ENCODE measurements around the gene PNLIP. TPM values are rescaled to one million over a fixed set of nuclear protein-coding genes. Genes with fewer than 3 reads are reported as not detected.

PNLIP gene
- total and polyA plus RNA-seq, 9 of the 15 experiments (the other 6 are each of a cell fraction or from before 2014, with no cell fraction given) = 0.69 TPM; not detected in 8

- WGBS (ENCODE audit: insufficient coverage, low coverage, missing lambda C conversion rate) = 0% methylated on average over 3 of the region's 3 CpGs
- H3K4me2 ChIP-seq (ENCODE audit: insufficient read depth, low read length) = no peak overlapping the region
- H4K20me1 ChIP-seq (replicated peaks; ENCODE audit: control insufficient read depth, insufficient read depth, low read length) = no peaks in the 10 kb centered on the region
- no peaks in the 10 kb centered on the region for H3K36me3 ChIP-seq (ENCODE audit: control insufficient read depth, insufficient read depth, low read length)
- in situ Hi-C loops (cut with MboI) = no loop called here
- H3K27me3 ChIP-seq (ENCODE audit: control insufficient read depth in 2 of 2, insufficient read depth in 2 of 2, low read length in 2 of 2) = no peaks in the 10 kb centered on the region
- CTCF ChIA-PET (ENCODE audit: low intra/inter-chr PET ratio) = no interaction called here
- H3K4me3 ChIP-seq = no peak overlapping the region
- no peak for FAIRE-seq
- intact Hi-C loops (cut with micrococcal nuclease) = no loop called here
- H2AFZ ChIP-seq (ENCODE audit: low read depth, low read length) = no peak overlapping the region
- no TSS peak for BruUV-seq (replicated peaks)
- H3K9me1 ChIP-seq (ENCODE audit: control insufficient read depth, insufficient read depth, low read length) = no peaks in the 10 kb centered on the region
- no peaks in the 10 kb centered on the region for H3K4me1 ChIP-seq (replicated peaks in 1 of 2; ENCODE audit: control insufficient read depth in 2 of 2, insufficient read depth in 2 of 2, low read length in 2 of 2)
- no peak for DNase-seq (ENCODE audit: extremely low read depth in 1 of 4, low spot score in 3 of 4)
- ATAC-seq = no peak
- no peak overlapping the region for H3K27ac ChIP-seq (ENCODE audit: extremely low read depth, low read depth, low read length)
- H3K79me2 ChIP-seq (ENCODE audit: control insufficient read depth, insufficient read depth, low read length) = no peaks in the 10 kb centered on the region
- no peak for TF ChIP-seq RREB1 (CRISPR knock-in tag; IDR thresholded peaks at IDR 0.05)
- no peak for TF ChIP-seq C11orf30 (IDR thresholded peaks at IDR 0.05; ENCODE audit: low read depth)
- POLR2A ChIA-PET = no interaction called here
- no peak overlapping the region for H3K9ac ChIP-seq (ENCODE audit: insufficient read depth in 1 of 2, low read depth in 2 of 2, low read length in 2 of 2)
- H3K9me3 ChIP-seq (replicated peaks; ENCODE audit: control insufficient read depth, insufficient read depth, low read depth, low read length) = no peaks in the 10 kb centered on the region
These were observed 29.1 kb downstream of the PNLIP start for GRCh38 chr10:116574797-116575196.
